ENCODE data around the gene SHISA9.

SHISA9 gene

DNA sequence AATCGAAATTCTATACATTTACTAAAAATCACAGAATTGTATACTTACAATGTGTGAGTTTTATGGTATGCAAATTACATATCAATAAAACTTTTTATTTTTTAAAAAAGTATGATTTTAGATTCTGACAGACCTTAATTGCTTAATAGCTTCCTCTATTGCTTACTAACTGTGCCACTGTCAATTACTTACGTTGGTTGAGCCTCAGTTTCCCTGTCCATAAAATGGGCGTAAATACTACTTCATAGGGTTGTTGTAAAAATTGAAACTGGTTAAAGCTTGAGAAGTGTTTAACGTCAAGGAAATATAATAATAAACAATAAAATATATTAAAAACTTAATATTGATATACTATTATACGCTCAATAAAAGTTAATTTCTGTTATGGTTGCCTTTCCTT, 203.4 kb downstream of the SHISA9 start:
- no peak for DNase-seq (ENCODE audit: low spot score in 2 of 2)
- Mint-ChIP-seq H3K9me3 (peaks cover 23% of the 10 kb centered on the region), H3K27me3 (no peaks in the 10 kb centered on the region), H3K4me3 (no peak overlapping the region), H3K27ac (ENCODE audit: low read depth) (no peak overlapping the region), H3K4me1 (no peaks in the 10 kb centered on the region), H3K36me3 (ENCODE audit: insufficient read depth) (no peaks in the 10 kb centered on the region)
- no peak for ATAC-seq (replicated peaks; ENCODE audit: extremely low read depth, poor library complexity, severe bottlenecking)

DNA sequence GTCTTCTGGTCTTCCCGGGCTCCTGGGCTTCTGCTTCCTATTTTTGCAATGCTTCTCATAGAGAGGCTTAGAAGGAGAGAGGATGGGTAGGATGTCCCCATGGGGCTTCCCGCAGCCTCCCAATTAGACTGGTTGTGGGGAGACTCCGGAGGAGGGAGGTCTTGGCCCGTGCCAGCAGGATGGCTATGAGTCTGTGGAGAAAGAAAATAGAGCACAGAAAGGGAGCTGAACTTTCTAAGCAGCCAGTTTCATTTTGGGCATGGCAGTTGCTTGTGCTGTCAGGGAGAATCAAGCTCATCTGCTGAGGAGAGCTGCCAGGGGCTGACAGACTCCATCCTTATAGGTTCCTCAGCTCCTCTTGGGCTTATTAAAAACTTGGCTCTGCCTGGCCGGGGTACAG, 204.0 kb downstream of the SHISA9 start:
- H3K9me3 Mint-ChIP-seq: peaks cover 23% of the 10 kb centered on the region
- H3K27me3 Mint-ChIP-seq: no peaks in the 10 kb centered on the region
- DNase-seq (ENCODE audit: low spot score in 2 of 2) (no peak), ATAC-seq (replicated peaks; ENCODE audit: extremely low read depth, poor library complexity, severe bottlenecking) (no peak)
- no peak overlapping the region for H3K27ac Mint-ChIP-seq (ENCODE audit: low read depth)
- H3K36me3 Mint-ChIP-seq (ENCODE audit: insufficient read depth): no peaks in the 10 kb centered on the region
- no peaks in the 10 kb centered on the region for H3K4me1 Mint-ChIP-seq
- H3K4me3 Mint-ChIP-seq: no peak overlapping the region

DNA sequence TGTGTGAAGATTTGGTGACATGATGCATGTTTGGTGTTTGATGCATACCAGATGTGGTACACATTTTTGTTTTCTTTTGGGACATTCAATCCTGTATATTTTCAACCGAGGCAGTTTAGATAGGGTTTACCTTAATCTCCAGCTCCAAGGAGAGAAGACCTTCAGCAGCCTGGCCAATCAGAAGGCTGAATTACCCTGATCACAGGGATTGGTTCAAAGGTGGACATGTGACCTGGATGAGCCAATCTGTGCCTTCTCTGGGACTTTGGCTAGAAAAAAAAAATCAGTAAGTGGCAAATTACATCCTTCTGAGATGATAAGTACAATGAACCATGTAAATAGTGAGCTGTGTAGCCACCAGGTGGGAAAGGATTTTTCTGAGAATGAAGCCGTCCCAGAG, 205.1 kb downstream of the SHISA9 start:
- no peak for DNase-seq (ENCODE audit: low spot score in 2 of 2)
- no peaks in the 10 kb centered on the region for H3K4me1 Mint-ChIP-seq
- no peak overlapping the region for H3K27ac Mint-ChIP-seq (ENCODE audit: low read depth)
- no peaks in the 10 kb centered on the region for H3K27me3 Mint-ChIP-seq
- H3K4me3 Mint-ChIP-seq: no peak overlapping the region
- no peak for ATAC-seq (replicated peaks; ENCODE audit: extremely low read depth, poor library complexity, severe bottlenecking)
- peaks cover 23% of the 10 kb centered on the region for H3K9me3 Mint-ChIP-seq
- H3K36me3 Mint-ChIP-seq (ENCODE audit: insufficient read depth): no peaks in the 10 kb centered on the region

DNA sequence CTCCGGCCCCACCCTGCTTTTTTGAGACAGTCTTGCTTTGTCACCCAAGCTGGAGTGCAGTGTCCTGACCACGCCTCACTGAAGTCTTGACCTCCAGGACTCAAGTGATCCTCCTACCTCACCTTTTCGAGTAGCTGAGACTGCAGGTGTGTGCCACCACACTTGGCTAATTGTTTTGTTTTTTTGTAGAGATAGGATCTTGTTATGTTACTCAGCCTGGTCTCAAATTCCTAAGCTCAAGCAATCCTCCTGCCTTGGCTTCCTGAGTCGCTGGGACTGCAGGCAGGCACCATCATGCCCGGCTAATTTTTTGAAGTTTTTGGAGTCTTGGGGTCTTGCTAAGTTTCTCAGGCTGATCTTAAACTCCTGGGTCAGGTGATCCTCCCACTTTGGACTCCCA, 206.7 kb downstream of the SHISA9 start:
- Mint-ChIP-seq H3K4me1 (no peaks in the 10 kb centered on the region), H3K9me3 (peaks cover 23% of the 10 kb centered on the region), H3K27me3 (no peaks in the 10 kb centered on the region), H3K27ac (ENCODE audit: low read depth) (no peak overlapping the region), H3K4me3 (no peak overlapping the region), H3K36me3 (ENCODE audit: insufficient read depth) (no peaks in the 10 kb centered on the region)
- DNase-seq (ENCODE audit: low spot score in 2 of 2): no peak
- ATAC-seq (replicated peaks; ENCODE audit: extremely low read depth, poor library complexity, severe bottlenecking): no peak

DNA sequence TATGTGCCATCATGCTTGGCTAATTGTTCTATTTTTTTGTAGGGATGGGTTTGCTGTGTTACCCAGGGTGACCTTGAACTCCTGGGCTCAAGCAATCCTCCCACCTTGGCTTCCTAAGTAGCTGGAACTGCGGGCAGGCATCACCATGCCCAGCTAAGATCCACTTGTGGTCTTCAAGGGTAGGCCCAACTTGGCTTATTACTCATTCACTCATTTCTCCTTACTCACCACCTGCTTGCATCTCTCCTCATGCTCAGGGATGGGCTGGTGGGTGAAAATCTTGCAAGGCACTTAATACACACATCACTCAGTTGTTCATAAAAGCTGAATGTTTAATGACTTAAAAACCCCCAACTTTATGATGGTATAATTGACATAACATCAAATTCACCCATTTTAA, 207.8 kb downstream of the SHISA9 start:
- Mint-ChIP-seq H3K27me3 (no peaks in the 10 kb centered on the region), H3K27ac (ENCODE audit: low read depth) (no peak overlapping the region), H3K36me3 (ENCODE audit: insufficient read depth) (peaks cover 3% of the 10 kb centered on the region), H3K4me3 (no peak overlapping the region), H3K4me1 (no peaks in the 10 kb centered on the region), H3K9me3 (peaks cover 12% of the 10 kb centered on the region)
- ATAC-seq (replicated peaks; ENCODE audit: extremely low read depth, poor library complexity, severe bottlenecking) (no peak), DNase-seq (ENCODE audit: low spot score in 2 of 2) (no peak)

DNA sequence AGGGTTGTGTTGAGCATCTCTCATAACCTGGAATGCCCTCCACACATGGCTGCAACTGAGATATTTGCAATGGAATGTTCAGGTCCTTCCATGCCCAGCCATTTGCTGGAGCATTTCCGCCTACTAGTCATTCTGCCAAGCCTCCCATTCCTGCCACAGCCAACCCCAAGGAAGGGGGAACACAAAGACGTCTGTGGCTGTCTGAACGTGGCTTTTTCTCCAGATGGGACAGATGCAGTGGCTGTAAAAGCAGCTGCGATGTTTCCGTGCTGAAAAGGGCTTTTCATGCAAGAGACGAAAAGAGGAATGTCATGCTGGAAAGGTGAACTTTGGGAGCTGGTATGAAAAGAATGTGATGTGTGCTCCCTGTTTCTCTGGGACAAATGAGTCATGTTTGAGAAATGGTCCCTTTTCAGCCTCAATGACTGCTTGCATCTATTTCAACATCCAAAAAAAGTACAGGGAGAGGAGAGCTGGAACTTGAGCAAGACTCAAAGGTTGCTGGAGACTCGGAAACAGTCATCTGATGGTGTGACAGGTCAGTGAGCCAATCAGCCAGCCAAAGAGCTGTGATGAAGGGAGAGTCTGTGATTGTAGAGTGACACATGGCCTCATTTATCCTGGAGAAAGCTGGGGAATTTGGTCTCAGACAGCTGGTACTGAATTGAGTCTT, 208.9 kb downstream of the SHISA9 start:
- DNase-seq (ENCODE audit: low spot score in 2 of 2): no peak
- Mint-ChIP-seq H3K4me3 (no peak overlapping the region), H3K27ac (ENCODE audit: low read depth) (no peak overlapping the region), H3K36me3 (ENCODE audit: insufficient read depth) (peaks cover 3% of the 10 kb centered on the region), H3K4me1 (no peaks in the 10 kb centered on the region), H3K27me3 (no peaks in the 10 kb centered on the region), H3K9me3 (peaks cover 12% of the 10 kb centered on the region)
- ATAC-seq (replicated peaks; ENCODE audit: extremely low read depth, poor library complexity, severe bottlenecking): no peak

DNA sequence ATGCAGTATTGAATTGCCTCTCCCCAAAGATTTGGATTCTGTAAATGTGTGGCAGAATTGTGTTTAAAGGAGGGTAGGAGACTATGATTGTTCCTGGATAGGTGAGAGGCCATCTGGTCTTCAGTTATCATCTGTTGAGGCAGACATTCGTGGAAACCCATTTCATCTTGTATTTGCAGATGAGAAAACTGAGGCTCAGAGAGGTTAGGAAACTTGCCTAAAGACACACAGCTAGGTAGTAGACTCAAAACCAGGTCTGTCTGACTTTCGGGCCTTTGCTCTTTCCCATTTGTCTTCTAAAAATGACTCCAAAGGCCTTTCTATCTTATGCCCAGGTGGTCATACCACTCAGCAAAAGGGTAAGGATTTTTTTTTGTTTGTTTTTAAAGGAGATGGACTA, 210.3 kb downstream of the SHISA9 start:
- H3K27me3 Mint-ChIP-seq: no peaks in the 10 kb centered on the region
- no peaks in the 10 kb centered on the region for H3K4me1 Mint-ChIP-seq
- H3K27ac Mint-ChIP-seq (ENCODE audit: low read depth): no peak overlapping the region
- DNase-seq (ENCODE audit: low spot score in 2 of 2) (no peak), ATAC-seq (replicated peaks; ENCODE audit: extremely low read depth, poor library complexity, severe bottlenecking) (no peak)
- H3K36me3 Mint-ChIP-seq (ENCODE audit: insufficient read depth): peaks cover 3% of the 10 kb centered on the region
- H3K4me3 Mint-ChIP-seq: no peak overlapping the region
- H3K9me3 Mint-ChIP-seq: peaks cover 8% of the 10 kb centered on the region

DNA sequence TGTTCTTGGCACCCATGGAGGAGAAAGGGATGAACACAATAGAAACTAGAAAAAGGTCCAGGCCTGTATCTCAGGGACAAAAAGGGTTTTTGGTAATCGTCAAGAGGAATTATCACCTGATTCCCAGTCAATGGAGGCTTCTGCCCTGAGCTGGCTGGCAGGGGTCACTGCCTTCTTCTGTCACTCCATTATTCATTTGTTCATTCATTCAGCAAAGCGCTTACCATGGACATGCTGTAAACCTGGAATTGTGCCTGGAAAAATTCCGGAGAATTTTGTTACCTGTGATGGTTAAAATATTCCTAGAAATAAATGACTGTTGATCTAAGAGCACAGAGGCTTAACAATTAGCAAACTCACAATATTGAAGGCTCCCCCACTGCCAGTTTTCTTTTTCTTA, 212.3 kb downstream of the SHISA9 start:
- peaks cover 3% of the 10 kb centered on the region for H3K36me3 Mint-ChIP-seq (ENCODE audit: insufficient read depth)
- no peak overlapping the region for H3K4me3 Mint-ChIP-seq
- H3K4me1 Mint-ChIP-seq: no peaks in the 10 kb centered on the region
- no peak for DNase-seq (ENCODE audit: low spot score in 2 of 2)
- H3K9me3 Mint-ChIP-seq: no peaks in the 10 kb centered on the region
- H3K27ac Mint-ChIP-seq (ENCODE audit: low read depth): no peak overlapping the region
- no peaks in the 10 kb centered on the region for H3K27me3 Mint-ChIP-seq
- ATAC-seq (replicated peaks; ENCODE audit: extremely low read depth, poor library complexity, severe bottlenecking): no peak

DNA sequence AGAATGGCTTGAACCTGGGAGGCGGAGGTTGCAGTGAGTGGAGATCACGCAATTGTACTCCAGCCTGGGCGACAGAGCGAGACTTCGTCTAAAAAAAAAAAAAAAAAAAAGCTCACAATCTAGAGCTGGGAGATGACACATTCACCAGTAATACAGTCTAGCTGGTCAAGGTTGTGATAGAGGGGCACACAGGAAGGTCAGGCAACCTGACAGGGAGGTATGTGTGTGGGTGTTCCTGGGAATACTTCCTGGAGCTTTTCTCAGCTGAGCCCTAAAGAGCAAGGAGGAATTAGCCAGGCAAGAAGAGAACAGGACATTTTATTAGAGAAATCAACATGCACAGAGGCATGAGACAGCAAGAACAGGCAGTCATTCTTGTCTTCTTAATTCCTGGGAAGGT, 216.7 kb downstream of the SHISA9 start:
- DNase-seq (ENCODE audit: low spot score in 2 of 2) (no peak), ATAC-seq (replicated peaks; ENCODE audit: extremely low read depth, poor library complexity, severe bottlenecking) (no peak)
- Mint-ChIP-seq H3K27me3 (no peaks in the 10 kb centered on the region), H3K9me3 (no peaks in the 10 kb centered on the region), H3K4me3 (no peak overlapping the region), H3K36me3 (ENCODE audit: insufficient read depth) (peaks cover 3% of the 10 kb centered on the region), H3K27ac (ENCODE audit: low read depth) (no peak overlapping the region), H3K4me1 (no peaks in the 10 kb centered on the region)

DNA sequence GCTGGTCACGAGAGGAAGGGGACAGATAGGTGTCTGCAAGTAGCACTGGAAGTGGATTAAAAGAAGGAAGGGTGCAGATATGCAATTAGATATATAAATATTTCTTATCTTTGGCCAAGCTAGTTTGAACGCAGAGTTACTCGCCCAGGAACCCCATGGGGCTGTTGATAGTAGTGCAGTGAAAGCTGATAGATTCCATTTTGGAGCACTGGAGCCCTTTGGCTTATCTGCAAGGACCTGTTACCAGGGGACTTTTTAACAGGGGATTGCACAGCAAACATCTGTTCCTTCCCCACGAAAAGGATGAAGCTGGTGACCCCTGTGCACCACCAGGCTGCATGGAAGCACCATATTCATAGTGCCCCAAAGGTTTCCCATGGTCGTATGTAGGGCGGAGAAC, 218.7 kb downstream of the SHISA9 start:
- no peaks in the 10 kb centered on the region for H3K27me3 Mint-ChIP-seq
- H3K4me3 Mint-ChIP-seq: no peak overlapping the region
- no peaks in the 10 kb centered on the region for H3K4me1 Mint-ChIP-seq
- no peaks in the 10 kb centered on the region for H3K36me3 Mint-ChIP-seq (ENCODE audit: insufficient read depth)
- no peak overlapping the region for H3K27ac Mint-ChIP-seq (ENCODE audit: low read depth)
- no peak for DNase-seq (ENCODE audit: low spot score in 2 of 2)
- no peak for ATAC-seq (replicated peaks; ENCODE audit: extremely low read depth, poor library complexity, severe bottlenecking)
- H3K9me3 Mint-ChIP-seq: peaks cover 7% of the 10 kb centered on the region

DNA sequence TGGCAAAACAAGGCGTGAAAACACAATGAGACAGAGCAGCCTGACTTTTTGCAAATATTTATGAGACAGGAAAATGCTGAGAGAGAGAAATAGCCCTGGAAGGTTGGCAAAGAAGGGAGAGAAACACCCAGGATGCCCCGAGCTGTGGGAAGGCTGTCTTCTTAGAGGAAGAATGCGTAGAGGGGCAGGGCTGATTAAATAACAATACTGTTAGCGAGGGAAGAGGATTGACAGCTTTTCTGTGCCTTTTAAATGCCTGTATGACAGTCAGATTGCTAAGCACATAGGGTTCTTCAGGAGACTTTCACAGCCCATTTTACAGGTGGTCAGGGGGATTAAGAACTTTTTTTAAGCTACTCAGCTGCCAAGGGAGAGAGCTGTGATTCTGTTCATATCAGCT, 219.2 kb downstream of the SHISA9 start:
- peaks cover 7% of the 10 kb centered on the region for H3K9me3 Mint-ChIP-seq
- DNase-seq (ENCODE audit: low spot score in 2 of 2): no peak
- no peaks in the 10 kb centered on the region for H3K4me1 Mint-ChIP-seq
- H3K4me3 Mint-ChIP-seq: no peak overlapping the region
- H3K27ac Mint-ChIP-seq (ENCODE audit: low read depth): no peak overlapping the region
- H3K36me3 Mint-ChIP-seq (ENCODE audit: insufficient read depth): no peaks in the 10 kb centered on the region
- no peaks in the 10 kb centered on the region for H3K27me3 Mint-ChIP-seq
- no peak for ATAC-seq (replicated peaks; ENCODE audit: extremely low read depth, poor library complexity, severe bottlenecking)

DNA sequence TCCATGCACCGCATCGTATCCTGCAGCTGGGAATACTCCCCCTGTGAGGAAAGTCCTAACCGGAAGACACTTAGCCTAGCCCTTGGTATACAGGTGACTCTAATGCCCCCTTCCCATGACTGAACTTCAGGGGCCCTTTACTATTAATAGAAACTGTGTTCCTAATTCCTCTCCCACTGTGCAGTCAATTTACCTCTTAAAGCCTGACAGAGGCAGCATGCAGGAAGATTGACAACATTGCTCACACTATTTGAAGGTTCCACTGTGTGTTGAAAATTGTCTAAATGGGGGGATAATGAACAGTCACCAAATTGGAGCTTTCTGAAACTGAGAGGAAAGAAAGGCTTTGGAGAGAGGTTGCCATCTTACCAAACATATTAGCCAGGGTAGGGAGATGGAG, 222.6 kb downstream of the SHISA9 start:
- H3K9me3 Mint-ChIP-seq: peaks cover 17% of the 10 kb centered on the region
- no peak for DNase-seq (ENCODE audit: low spot score in 2 of 2)

DNA sequence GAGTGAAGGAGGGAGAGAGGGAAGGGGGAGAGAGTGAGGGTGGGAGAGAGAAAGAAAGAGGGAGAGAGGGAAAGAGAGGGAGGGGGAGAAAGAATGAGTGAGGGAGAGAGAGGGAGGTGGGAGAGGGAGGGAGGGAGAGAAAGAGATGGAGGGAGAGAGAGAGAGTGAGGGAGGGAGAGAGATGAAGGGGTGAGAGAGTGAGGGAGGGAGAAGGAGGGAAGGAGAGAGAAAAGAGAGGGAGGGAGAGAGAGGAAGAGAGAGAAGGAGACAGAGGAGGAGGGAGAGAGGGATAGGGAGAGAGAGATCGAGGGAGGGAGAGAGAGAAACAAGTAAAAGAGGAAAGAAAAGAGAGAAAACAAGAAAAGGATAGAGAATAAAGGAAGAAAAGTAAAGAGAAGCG, 225.7 kb downstream of the SHISA9 start:
- no peaks in the 10 kb centered on the region for H3K27me3 Mint-ChIP-seq
- H3K4me3 Mint-ChIP-seq: no peak overlapping the region
- peaks cover 1% of the 10 kb centered on the region for H3K36me3 Mint-ChIP-seq (ENCODE audit: insufficient read depth)
- H3K27ac Mint-ChIP-seq (ENCODE audit: low read depth): no peak overlapping the region
- peaks cover 25% of the 10 kb centered on the region for H3K9me3 Mint-ChIP-seq
- H3K4me1 Mint-ChIP-seq: no peaks in the 10 kb centered on the region
- DNase-seq (ENCODE audit: low spot score in 2 of 2): no peak
- no peak for ATAC-seq (replicated peaks; ENCODE audit: extremely low read depth, poor library complexity, severe bottlenecking)

More for the DNA sequence above, 222.6 kb downstream of the SHISA9 start:
- Mint-ChIP-seq H3K4me1 (no peaks in the 10 kb centered on the region), H3K4me3 (no peak overlapping the region), H3K27me3 (no peaks in the 10 kb centered on the region), H3K36me3 (ENCODE audit: insufficient read depth) (peaks cover 1% of the 10 kb centered on the region), H3K27ac (ENCODE audit: low read depth) (no peak overlapping the region)
- ATAC-seq (replicated peaks; ENCODE audit: extremely low read depth, poor library complexity, severe bottlenecking): no peak

DNA sequence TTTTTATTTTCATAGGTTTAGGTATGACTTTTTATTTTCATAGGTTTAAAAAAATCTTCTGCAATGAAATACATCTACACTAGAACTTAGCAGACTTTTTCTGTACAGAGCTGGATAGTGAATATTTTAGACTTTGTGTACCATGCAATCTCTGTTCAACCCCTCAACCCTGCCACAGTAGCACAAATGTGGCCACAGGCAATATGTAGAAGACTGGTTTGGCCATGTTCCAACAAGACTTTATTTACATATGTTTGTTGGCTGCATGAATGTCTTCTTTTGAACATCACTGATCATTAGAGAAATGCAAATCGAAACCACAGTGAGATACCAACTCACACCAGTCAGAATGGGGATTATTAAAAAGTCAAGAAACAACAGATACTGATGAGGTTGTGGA, 229.2 kb downstream of the SHISA9 start:
- H3K36me3 Mint-ChIP-seq (ENCODE audit: insufficient read depth): peaks cover 1% of the 10 kb centered on the region
- DNase-seq (ENCODE audit: low spot score in 2 of 2) (no peak), ATAC-seq (replicated peaks; ENCODE audit: extremely low read depth, poor library complexity, severe bottlenecking) (no peak)
- H3K27ac Mint-ChIP-seq (ENCODE audit: low read depth): no peak overlapping the region
- peaks cover 18% of the 10 kb centered on the region for H3K9me3 Mint-ChIP-seq
- no peaks in the 10 kb centered on the region for H3K27me3 Mint-ChIP-seq
- no peak overlapping the region for H3K4me3 Mint-ChIP-seq
- no peaks in the 10 kb centered on the region for H3K4me1 Mint-ChIP-seq

Data from central memory CD8-positive, alpha-beta T cell (primary cell).